ENCODE measurements around the gene FAM107B.

Gene FAM107B

DNA sequence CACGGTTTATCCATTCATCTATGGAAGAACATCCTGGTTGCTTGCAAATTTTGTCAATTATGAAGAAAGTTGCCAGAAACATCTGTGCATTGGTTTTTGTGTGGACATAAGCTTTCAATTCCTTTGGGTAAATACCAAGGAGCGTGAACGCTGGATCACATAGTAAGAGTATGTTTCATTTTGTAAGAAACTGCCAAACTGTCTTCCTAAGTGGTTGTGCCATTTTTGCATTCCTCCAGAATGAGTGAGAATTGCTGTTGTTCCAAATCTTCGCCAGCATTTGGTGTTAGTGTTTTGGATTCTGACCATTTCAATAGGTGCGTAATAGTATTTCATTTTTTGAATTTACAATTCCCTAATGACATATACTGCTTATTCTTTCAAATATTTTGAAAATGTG, 288.7 kb downstream of the FAM107B start (continued):
- TF ChIP-seq POU6F1 (CRISPR knock-in tag; IDR thresholded peaks at IDR 0.05; ENCODE audit: borderline replicate concordance, low read depth) (no peak), ZNF70 (CRISPR knock-in tag; IDR thresholded peaks at IDR 0.05) (no peak)

DNA sequence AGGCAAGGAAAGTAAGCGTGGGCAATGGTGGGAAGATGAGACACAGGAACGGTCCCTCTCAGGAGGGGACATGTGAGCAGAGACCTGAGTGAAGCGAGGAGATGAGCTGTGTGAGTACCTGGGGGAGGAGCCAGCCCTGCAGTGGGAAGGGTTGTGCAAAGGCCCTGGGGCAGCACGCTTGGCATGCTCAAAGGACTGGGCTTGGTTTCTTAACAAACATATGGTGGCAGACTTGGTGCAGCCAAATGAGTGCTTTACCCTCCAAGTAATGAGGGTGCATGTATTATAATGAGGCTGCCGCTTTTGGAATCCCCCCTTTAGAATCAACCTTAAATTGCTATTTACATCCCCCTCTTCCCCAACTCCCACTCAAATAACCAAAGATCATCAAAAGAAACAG, 291.3 kb downstream of the FAM107B start:
- no peak for TF ChIP-seq TSHZ2 (CRISPR knock-in tag; IDR thresholded peaks at IDR 0.05)
- no peak for TF ChIP-seq POU6F1 (CRISPR knock-in tag; IDR thresholded peaks at IDR 0.05; ENCODE audit: borderline replicate concordance, low read depth)
- no peak for TF ChIP-seq ISL1 (CRISPR knock-in tag; IDR thresholded peaks at IDR 0.05)
- TF ChIP-seq, protein P1, sequence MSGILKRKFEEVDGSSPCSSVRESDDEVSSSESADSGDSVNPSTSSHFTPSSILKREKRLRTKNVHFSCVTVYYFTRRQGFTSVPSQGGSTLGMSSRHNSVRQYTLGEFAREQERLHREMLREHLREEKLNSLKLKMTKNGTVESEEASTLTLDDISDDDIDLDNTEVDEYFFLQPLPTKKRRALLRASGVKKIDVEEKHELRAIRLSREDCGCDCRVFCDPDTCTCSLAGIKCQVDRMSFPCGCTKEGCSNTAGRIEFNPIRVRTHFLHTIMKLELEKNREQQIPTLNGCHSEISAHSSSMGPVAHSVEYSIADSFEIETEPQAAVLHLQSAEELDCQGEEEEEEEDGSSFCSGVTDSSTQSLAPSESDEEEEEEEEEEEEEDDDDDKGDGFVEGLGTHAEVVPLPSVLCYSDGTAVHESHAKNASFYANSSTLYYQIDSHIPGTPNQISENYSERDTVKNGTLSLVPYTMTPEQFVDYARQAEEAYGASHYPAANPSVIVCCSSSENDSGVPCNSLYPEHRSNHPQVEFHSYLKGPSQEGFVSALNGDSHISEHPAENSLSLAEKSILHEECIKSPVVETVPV (CRISPR knock-in tag; IDR thresholded peaks at IDR 0.05): no peak

GRCh38 chr10:14481752-14482151, 292.9 kb downstream of the FAM107B start:
- no peak for ATAC-seq
- TF ChIP-seq TSHZ2 (CRISPR knock-in tag; IDR thresholded peaks at IDR 0.05) (no peak), ZNF70 (CRISPR knock-in tag; IDR thresholded peaks at IDR 0.05) (no peak), CSDC2 (CRISPR knock-in tag; IDR thresholded peaks at IDR 0.05) (no peak), ZFP3 (CRISPR knock-in tag; IDR thresholded peaks at IDR 0.05) (no peak), GLIS3 (CRISPR knock-in tag; IDR thresholded peaks at IDR 0.05) (no peak)

More for the DNA sequence above, 291.3 kb downstream of the FAM107B start:
- no peak for ATAC-seq

- no peak for ATAC-seq
- TF ChIP-seq CSDC2 (CRISPR knock-in tag; IDR thresholded peaks at IDR 0.05): no peak
- no peak for TF ChIP-seq ZFP30 (CRISPR knock-in tag; IDR thresholded peaks at IDR 0.05)
- TF ChIP-seq ZFP3 (CRISPR knock-in tag; IDR thresholded peaks at IDR 0.05): no peak
- no peak for TF ChIP-seq ZC3H10 (CRISPR knock-in tag; IDR thresholded peaks at IDR 0.05)
- no peak for TF ChIP-seq ARNTL (CRISPR knock-in tag; IDR thresholded peaks at IDR 0.05; ENCODE audit: borderline replicate concordance, low read depth)
- TF ChIP-seq ESRRG (CRISPR knock-in tag; IDR thresholded peaks at IDR 0.05): no peak
- TF ChIP-seq RARB (CRISPR knock-in tag; IDR thresholded peaks at IDR 0.05): no peak
- TF ChIP-seq POU6F1 (CRISPR knock-in tag; IDR thresholded peaks at IDR 0.05; ENCODE audit: borderline replicate concordance, low read depth): no peak
- TF ChIP-seq ZNF8 (CRISPR knock-in tag; IDR thresholded peaks at IDR 0.05): no peak
- TF ChIP-seq, protein P2, sequence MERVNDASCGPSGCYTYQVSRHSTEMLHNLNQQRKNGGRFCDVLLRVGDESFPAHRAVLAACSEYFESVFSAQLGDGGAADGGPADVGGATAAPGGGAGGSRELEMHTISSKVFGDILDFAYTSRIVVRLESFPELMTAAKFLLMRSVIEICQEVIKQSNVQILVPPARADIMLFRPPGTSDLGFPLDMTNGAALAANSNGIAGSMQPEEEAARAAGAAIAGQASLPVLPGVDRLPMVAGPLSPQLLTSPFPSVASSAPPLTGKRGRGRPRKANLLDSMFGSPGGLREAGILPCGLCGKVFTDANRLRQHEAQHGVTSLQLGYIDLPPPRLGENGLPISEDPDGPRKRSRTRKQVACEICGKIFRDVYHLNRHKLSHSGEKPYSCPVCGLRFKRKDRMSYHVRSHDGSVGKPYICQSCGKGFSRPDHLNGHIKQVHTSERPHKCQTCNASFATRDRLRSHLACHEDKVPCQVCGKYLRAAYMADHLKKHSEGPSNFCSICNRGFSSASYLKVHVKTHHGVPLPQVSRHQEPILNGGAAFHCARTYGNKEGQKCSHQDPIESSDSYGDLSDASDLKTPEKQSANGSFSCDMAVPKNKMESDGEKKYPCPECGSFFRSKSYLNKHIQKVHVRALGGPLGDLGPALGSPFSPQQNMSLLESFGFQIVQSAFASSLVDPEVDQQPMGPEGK (CRISPR knock-in tag; IDR thresholded peaks at IDR 0.05; ENCODE audit: borderline replicate concordance): no peak
- no peak for TF ChIP-seq TCF4 (CRISPR knock-in tag; IDR thresholded peaks at IDR 0.05; ENCODE audit: borderline replicate concordance)
- TF ChIP-seq TSHZ2 (CRISPR knock-in tag; IDR thresholded peaks at IDR 0.05): no peak
- no peak for TF ChIP-seq OSR1 (CRISPR knock-in tag; IDR thresholded peaks at IDR 0.05)
- no peak for TF ChIP-seq SNAI2 (CRISPR knock-in tag; IDR thresholded peaks at IDR 0.05)
Observed at GRCh38 chr10:14481014-14481413, 293.7 kb downstream of the FAM107B start.

Measured in SK-N-SH treated with all-trans-retinoic acid at 6 μM for 48 hours (cell line).